Measurements from ENCODE around the gene HIP1R.

Gene HIP1R

DNA sequence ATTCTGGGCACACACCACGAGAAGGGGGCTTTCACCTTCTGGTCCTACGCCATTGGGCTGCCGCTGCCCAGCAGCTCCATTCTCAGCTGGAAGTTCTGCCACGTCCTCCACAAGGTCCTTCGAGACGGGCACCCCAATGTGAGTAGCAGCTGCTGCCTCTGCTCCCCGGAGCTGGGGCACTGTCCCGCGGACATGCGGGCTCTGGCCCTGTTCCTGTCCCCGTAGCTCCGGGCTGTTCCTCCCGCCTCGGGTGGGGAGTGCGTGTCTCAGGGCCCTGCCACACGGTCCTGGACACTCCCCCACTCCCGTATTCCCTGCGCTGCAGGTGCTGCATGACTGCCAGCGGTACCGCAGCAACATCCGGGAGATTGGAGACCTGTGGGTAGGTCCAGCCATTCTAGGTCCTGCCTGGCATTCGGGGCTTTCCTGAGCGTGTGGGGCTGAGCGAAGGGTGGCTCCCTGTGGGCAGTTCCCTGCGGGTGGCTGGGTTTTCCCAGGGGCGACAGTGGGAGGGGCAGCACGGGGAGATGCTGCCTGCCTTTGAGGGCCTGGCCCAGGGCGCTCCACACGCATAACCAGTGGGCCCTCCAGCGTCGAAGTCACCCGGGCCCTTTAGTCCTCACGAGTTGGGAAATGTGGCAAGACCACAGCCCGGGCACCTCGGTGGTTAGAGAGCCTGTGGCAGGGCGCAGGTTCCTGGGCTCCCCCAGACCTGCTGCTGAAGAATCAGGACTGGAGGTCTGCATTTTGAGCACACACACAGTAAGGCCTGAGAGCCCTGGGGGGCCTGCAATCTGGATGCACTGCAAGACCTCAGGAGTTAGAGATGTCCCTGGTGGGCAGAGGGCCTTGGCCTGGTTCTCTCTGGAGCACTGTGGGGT lies 13.5 kb downstream of the HIP1R start:
- no peak for FAIRE-seq

- no peak for FAIRE-seq
Measured at GRCh38 chr12:122849352-122850047, 14.2 kb downstream of the HIP1R start.

GRCh38 chr12:122850048-122850445 lies 14.8 kb downstream of the HIP1R start:
- FAIRE-seq, result no peak

- no peak for FAIRE-seq
Measured at GRCh38 chr12:122850695-122851350, 15.6 kb downstream of the HIP1R start.

DNA sequence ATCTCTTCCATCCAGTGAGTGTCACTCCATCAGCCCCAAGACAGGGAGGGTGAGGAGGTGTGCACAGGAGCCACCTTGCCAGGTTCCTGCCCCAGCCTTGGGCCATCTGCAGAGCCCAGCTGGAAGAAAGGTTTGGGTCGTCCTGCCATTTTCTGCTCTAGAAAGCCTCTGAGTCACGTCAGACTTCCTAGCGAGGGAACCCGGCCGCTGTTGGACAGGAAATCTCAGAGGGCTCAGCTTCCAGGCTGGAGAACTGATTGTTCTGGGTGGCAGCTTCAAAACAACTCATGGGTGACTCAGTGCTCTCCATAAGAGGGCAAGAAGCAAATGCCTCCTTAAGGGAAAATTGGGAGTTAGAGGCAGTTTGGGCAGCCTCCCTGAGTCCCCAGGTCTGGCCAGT lies 16.6 kb downstream of the HIP1R start:
- FAIRE-seq, result no peak

DNA sequence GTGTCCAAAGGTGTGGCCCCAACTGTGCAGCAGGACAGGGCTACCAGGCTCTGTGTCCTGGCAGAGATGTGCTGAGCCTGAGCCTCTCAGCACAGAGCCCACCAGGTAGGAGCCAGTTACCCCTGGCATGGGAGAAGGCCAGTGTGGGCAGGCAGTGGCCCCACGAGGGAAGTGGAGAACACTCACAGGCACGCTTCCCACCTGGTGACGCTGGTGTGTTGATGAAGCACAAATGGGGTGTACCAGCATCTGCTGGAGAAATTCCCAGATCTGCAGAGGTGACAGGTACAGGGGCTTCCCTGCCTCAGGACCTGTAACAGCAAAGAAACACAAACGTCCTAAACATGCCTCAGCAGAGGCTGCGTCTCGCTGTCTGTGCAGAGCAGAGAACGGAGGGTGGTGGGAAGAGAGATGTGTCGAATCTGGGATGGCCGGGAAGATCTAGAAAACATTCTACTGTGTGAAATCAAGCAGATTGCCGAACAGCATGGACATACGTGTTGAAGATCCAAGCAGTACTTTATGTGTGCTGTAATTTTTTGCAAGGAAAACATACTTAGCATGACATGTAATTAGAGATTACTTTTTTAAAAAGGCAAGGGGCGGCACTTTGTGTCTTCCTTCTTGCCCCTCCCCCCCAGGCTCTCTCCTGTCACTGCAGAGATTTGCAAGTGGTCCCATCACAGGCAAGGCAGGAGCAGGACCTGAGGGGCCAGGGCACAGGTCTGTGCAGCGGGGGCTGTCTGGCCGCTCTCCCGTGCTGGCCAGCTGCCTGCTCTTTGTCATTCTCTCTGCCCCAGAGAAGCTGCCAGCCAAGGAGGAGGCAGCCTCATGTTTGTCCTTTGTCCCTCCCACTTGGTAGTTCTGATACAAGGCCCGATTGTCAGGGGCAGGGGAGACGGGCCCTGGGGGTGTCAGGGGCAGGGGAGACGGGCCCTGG lies 17.3 kb downstream of the HIP1R start:
- FAIRE-seq, result no peak

DNA sequence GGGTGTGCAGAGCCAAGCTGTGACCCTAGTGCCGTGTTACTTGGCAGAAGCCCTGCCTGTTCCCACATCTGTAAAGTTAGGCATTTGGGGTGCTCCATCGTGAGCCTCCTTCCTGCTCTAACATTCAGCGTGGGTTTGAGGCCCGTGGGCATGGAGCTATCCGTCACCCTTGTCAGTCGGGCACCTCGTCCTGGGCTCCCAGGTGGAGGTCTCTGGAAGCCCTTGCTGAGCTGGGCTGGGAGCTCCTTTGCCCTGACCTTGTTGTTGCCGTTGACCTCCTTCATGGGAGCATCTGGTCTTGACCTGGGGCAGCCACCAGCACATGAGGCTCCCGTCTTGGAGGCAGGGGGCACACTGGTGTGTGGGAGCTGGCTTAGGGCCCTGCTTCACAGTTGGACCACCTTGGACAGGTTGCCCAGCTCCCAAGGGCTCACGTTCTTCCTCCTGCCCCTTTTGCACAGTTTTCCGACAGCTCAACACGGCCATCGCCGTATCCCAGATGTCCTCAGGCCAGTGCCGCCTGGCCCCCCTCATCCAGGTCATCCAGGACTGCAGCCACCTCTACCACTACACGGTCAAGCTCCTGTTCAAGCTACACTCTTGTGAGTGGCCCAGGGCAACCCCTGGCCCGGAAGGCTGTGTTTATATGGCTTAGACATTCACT lies 18.5 kb downstream of the HIP1R start:
- FAIRE-seq, result no peak

DNA sequence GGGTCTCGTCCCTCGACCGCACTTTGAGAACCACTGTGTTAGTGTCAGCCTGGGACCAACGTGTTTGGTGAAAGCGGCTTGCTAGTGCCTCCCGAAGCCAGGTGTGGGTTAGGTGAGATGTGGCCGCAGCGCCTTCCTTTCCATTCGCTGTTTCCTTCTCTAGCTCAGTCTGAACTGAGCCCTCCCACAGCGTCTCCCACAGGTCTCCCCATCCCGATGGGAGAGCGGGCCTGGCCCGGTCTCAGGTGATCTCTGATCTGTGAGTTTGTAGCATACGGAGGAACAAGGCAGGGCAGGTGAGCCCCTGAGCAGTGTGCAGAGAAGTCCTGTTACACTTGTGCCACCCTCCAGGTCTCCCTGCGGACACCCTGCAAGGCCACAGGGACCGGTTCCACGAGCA lies 19.3 kb downstream of the HIP1R start:
- FAIRE-seq, result no peak

- no peak for FAIRE-seq
Measured at GRCh38 chr12:122855071-122855829, 20.0 kb downstream of the HIP1R start.

- no peak for FAIRE-seq
Measured at GRCh38 chr12:122855928-122856831, 20.9 kb downstream of the HIP1R start.

- FAIRE-seq, result no peak
Measured at GRCh38 chr12:122856999-122857671, 21.9 kb downstream of the HIP1R start.

DNA sequence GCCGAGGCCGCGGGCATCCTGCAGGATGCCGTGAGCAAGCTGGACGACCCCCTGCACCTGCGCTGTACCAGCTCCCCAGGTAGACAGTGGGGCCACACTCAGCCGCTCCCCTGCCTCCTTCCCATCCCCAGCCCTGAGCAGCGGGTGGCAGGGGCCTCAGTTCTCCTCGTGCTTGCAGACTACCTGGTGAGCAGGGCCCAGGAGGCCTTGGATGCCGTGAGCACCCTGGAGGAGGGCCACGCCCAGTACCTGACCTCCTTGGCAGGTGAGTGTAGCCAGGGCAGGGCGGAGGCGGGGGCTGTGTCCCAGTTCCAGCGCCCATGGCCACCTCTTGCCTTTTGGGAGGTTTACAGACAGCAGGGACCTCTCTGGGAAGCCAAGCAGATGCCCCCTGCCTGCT lies 22.9 kb downstream of the HIP1R start:
- FAIRE-seq, result no peak

DNA sequence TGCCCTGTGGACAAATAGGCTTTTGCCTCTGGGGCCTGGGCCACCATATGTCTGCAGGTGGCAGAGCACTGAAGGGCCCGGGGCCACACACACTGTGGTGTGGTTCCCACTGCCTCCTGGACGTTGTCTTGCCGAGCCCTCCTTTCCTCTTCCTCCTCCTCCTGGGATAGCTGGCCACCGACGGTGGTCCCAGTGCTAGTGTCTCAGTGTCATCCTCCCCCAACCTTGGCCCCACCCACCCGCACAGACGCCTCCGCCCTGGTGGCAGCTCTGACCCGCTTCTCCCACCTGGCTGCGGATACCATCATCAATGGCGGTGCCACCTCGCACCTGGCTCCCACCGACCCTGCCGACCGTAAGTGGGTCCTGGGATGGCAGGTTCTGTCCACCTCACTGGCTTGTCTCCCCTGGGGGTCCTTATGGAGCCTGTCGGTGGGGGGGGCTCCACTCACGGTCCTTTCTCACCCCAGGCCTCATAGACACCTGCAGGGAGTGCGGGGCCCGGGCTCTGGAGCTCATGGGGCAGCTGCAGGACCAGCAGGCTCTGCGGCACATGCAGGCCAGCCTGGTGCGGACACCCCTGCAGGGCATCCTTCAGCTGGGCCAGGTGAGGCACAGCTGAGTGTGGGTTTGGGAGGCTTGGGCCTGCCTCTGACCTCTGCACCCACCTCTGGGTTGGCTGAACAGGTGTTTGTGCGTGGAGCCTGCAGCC lies 23.5 kb downstream of the HIP1R start:
- FAIRE-seq, result no peak

DNA sequence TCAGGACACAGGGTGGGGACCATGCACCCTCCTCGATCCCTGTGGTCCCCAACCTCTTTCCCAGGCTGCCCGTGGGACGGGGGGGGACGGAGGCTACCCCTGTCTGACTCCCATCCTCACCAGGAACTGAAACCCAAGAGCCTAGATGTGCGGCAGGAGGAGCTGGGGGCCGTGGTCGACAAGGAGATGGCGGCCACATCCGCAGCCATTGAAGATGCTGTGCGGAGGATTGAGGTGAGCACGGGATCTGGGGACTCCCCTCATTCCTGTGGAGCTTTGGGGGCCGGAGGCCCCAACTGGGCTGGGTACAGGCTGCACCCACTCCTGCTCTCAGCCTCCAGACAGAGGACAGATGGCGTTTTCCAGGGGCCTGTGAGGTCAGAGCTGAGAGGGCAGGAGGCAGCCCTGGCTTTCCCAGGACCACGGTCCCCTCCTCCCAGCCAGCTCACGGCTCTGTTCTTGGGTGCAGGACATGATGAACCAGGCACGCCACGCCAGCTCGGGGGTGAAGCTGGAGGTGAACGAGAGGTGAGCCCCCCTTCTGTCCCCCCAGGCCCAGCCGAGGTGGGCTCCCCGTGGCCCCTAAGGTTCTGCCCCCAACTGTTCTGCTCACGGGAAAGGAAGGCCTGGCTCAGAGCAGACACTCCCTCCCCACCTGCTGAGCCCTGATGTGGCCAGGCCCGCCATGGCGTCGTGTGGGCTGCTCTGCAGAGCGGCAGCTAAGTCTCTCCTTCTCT lies 24.2 kb downstream of the HIP1R start:
- FAIRE-seq, result no peak

DNA sequence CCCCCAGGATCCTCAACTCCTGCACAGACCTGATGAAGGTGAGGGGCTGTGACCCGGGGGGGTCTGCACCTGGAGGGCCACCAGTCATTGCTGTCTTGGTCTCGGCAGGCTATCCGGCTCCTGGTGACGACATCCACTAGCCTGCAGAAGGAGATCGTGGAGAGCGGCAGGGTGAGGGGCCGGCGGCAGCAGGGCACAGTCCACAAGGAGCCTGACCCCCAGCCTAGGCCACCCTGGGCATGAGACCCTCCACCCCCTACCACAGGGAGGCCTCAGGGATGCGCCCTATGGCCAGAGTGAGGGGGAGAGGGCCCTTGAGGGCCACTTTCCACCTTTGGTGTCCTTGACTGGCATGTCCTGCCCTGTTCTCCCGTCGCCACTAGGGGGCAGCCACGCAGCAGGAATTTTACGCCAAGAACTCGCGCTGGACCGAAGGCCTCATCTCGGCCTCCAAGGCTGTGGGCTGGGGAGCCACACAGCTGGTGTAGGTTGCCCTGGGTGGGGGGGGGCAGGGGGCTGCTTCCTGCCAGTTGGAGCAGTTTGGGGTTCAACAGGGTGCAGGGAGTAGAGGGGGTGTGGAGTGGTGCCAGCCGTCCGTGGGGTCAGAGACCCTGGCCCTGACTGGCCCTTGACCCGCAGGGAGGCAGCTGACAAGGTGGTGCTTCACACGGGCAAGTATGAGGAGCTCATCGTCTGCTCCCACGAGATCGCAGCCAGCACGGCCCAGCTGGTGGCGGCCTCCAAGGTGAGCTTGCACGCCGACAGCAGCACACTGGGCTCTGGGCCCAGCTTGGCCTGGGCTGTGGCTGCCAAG lies 25.0 kb downstream of the HIP1R start:
- no peak for FAIRE-seq

GRCh38 chr12:122860854-122861586 lies 25.8 kb downstream of the HIP1R start:
- FAIRE-seq, result no peak

DNA sequence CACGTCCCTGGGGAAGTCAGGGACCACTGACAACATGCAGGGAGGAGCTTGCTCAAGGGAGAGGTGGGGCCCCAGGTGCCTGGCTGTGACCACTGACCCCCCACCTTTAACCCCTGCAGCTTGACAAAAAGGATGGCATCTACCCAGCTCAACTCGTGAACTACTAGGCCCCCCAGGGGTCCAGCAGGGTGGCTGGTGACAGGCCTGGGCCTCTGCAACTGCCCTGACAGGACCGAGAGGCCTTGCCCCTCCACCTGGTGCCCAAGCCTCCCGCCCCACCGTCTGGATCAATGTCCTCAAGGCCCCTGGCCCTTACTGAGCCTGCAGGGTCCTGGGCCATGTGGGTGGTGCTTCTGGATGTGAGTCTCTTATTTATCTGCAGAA lies 26.3 kb downstream of the HIP1R start:
- FAIRE-seq, result no peak

Data from TTC549 (cell line).